Liver (tissue), 9 donors: Measurements from ENCODE around the gene WAPL. TPM values are rescaled to one million over a fixed set of nuclear protein-coding genes. Genes with fewer than 3 reads are reported as not detected.

Source experiments
- DNase-seq: peaks from one replicate; pipeline ENCODE4 v3.0.0-alpha.2; 2017; ENCODE audit warnings: low spot score
- H3K27ac ChIP-seq, 2 donors: one replicate each; pipeline ENCODE4 v1.7.0; 2013; ENCODE audit warnings: inconsistent platforms in 2 of 2, low read length in 2 of 2, control low read depth in 1 of 2, low read depth in 1 of 2, mild to moderate bottlenecking in 1 of 2
- H3K27me3 ChIP-seq, 4 donors: one replicate each; pipeline versions ENCODE4 v1.6.1 to v1.7.0; 2013; ENCODE audit warnings: low read length in 3 of 4, inconsistent platforms in 1 of 4, mild to moderate bottlenecking in 1 of 4, moderate library complexity in 1 of 4; ENCODE audit not compliant: control insufficient read depth in 4 of 4, insufficient read depth in 4 of 4
- H3K36me3 ChIP-seq, 4 donors: one replicate each; pipeline versions ENCODE4 v1.6.1 to v1.7.0; 2013; ENCODE audit warnings: low read length in 3 of 4, mild to moderate bottlenecking in 3 of 4, low read depth in 1 of 4, moderate library complexity in 1 of 4; ENCODE audit not compliant: control insufficient read depth in 4 of 4, insufficient read depth in 3 of 4
- H3K4me1 ChIP-seq, 4 donors: one replicate each; pipeline versions ENCODE4 v1.6.1 to v1.7.0; 2013; ENCODE audit warnings: low read length in 3 of 4, mild to moderate bottlenecking in 3 of 4, moderate library complexity in 1 of 4; ENCODE audit not compliant: control insufficient read depth in 4 of 4, insufficient read depth in 4 of 4
- H3K4me3 ChIP-seq, 3 donors: one replicate each; pipeline versions ENCODE4 v1.6.1 to v1.7.0; 2013; ENCODE audit warnings: low read length in 3 of 3, control low read depth in 1 of 3, low read depth in 1 of 3, mild to moderate bottlenecking in 1 of 3
- H3K9ac ChIP-seq, 2 donors: one replicate each; pipeline ENCODE4 v1.7.0; 2013; ENCODE audit warnings: low read length in 2 of 2, mild to moderate bottlenecking in 2 of 2, moderate library complexity in 2 of 2, control low read depth in 1 of 2, low read depth in 1 of 2
- H3K9me3 ChIP-seq, 4 donors: one replicate each; pipeline versions ENCODE4 v1.6.1 to v1.7.0; 2013; ENCODE audit warnings: low read length in 3 of 4; ENCODE audit not compliant: control insufficient read depth in 4 of 4
- ATF3 ChIP-seq: IDR thresholded peaks from 2 replicates; pipeline ENCODE4 v1.6.1; 2016; ENCODE audit warnings: antibody characterized with exemption
- EGR1 ChIP-seq, 2 donors: IDR thresholded peaks; 2 replicates each; pipeline ENCODE4 v1.6.1; 2016 to 2018; ENCODE audit warnings: antibody characterized with exemption in 2 of 2, low read depth in 2 of 2
- FOXA1 ChIP-seq: IDR thresholded peaks from 2 replicates; pipeline ENCODE4 v1.6.1; 2016; ENCODE audit warnings: antibody characterized with exemption
- FOXA2 ChIP-seq: IDR thresholded peaks from 2 replicates; pipeline ENCODE4 v1.6.1; 2016; ENCODE audit warnings: antibody characterized with exemption
- GABPA ChIP-seq, 2 donors: IDR thresholded peaks in 1 of 2; conservative IDR thresholded peaks in 1 of 2; 2 replicates each; pipeline ENCODE4 v1.6.1; 2016; ENCODE audit warnings: antibody characterized with exemption in 2 of 2, mild to moderate bottlenecking in 1 of 2, moderate library complexity in 1 of 2
- HNF4A ChIP-seq, 2 donors: conservative IDR thresholded peaks; 2 replicates each; pipeline ENCODE4 v1.6.1; 2016; ENCODE audit warnings: antibody characterized with exemption in 2 of 2, mild to moderate bottlenecking in 2 of 2
- HNF4G ChIP-seq: IDR thresholded peaks from 2 replicates; pipeline ENCODE4 v1.6.1; 2016; ENCODE audit warnings: antibody characterized with exemption
- MAX ChIP-seq: IDR thresholded peaks from 2 replicates; pipeline ENCODE4 v1.6.1; 2016; ENCODE audit warnings: antibody characterized with exemption
- NR2F2 ChIP-seq: IDR thresholded peaks from 2 replicates; pipeline ENCODE4 v1.6.1; 2016; ENCODE audit warnings: antibody characterized with exemption
- RAD21 ChIP-seq, 2 donors: IDR thresholded peaks; 2 replicates each; pipeline ENCODE4 v1.6.1; 2016; ENCODE audit warnings: antibody characterized with exemption in 2 of 2, mild to moderate bottlenecking in 2 of 2
- REST ChIP-seq: IDR thresholded peaks from 2 replicates; pipeline ENCODE4 v1.6.1; 2016; ENCODE audit warnings: antibody characterized with exemption, mild to moderate bottlenecking
- RXRA ChIP-seq, 2 donors: IDR thresholded peaks; 2 replicates each; pipeline ENCODE4 v1.6.1; 2017 to 2018; ENCODE audit warnings: antibody characterized with exemption in 2 of 2, mild to moderate bottlenecking in 1 of 2
- SP1 ChIP-seq: IDR thresholded peaks from 2 replicates; pipeline ENCODE4 v1.6.1; 2018; ENCODE audit warnings: antibody characterized with exemption, mild to moderate bottlenecking
- TAF1 ChIP-seq: conservative IDR thresholded peaks from 2 replicates; pipeline ENCODE4 v1.6.1; 2016; ENCODE audit warnings: antibody characterized with exemption, mild to moderate bottlenecking
- YY1 ChIP-seq: IDR thresholded peaks from 2 replicates; pipeline ENCODE4 v1.6.1; 2016; ENCODE audit warnings: antibody characterized with exemption, mild to moderate bottlenecking
- ZBTB33 ChIP-seq: IDR thresholded peaks from 2 replicates; pipeline ENCODE4 v1.6.1; 2016; ENCODE audit warnings: antibody characterized with exemption
- WGBS: extraction: QIAGEN DNeasy Blood & Tissue Kit; methylation state at CpG from one replicate; pipeline ENCODE4 v1.1.7; 2013; 5-methylcytosine and 5-hydroxymethylcytosine counted together
- polyA plus RNA-seq, 2 donors: library from polyadenylated mRNA; stranded (reverse) in 1 of 2; unstranded in 1 of 2; fragments of 200-250 nt in 1 of 2; fragments of >200 nt in 1 of 2; fragmentation: Nextera tagmentation in 1 of 2; extraction: Ambion mirVana in 1 of 2; gene quantifications; one replicate each; pipeline versions ENCODE4 v1.2.1 to v1.2.3, GENCODE V29; 2013 to 2015
- total RNA-seq, 2 donors: library from RNA; depleted of rRNA; stranded (reverse); fragments of >200 nt; gene quantifications; one replicate each; pipeline ENCODE4 v1.2.3, GENCODE V29; 2014
- donor health status: healthy.
- donor health status: healthy.
- donor health status: healthy.
- donor health status: healthy.
- donor health status: healthy.

Gene WAPL
- 10 to 100 TPM; 36.1 to 37.9 TPM for total RNA-seq
- 10 to 100 TPM in 1 of 2 donors, 1 to 10 TPM in 1; 9.7 to 12.0 TPM for polyA plus RNA-seq

- TF ChIP-seq FOXA2, result no peak
- TF ChIP-seq EGR1 (IDR thresholded peaks at IDR 0.05; ENCODE audit: low read depth in 2 of 2), result peak in 1 of 2 donors; percentile 22
- TF ChIP-seq GABPA (IDR thresholded peaks at IDR 0.05 in 1 of 2, conservative IDR thresholded peaks at IDR 0.05 in 1 of 2), result peak in 1 of 2 donors; percentile 30
- TF ChIP-seq REST, result peak; percentile 14
- no peak for TF ChIP-seq RXRA (IDR thresholded peaks at IDR 0.05)
- TF ChIP-seq YY1, result peak; percentile 67
- no peak for TF ChIP-seq HNF4G
- TF ChIP-seq SP1, result peak; percentile 48
- TF ChIP-seq ZBTB33, result no peak
- WGBS, result under 1% methylated on average over 87 of the region's 87 CpGs
- Histone ChIP-seq H3K9me3 (no peaks in the 10 kb centered on the region), H3K27ac (peak within 1 kb of the TSS; percentile 88 to 92), H3K4me1 (peaks cover 6 to 46% (median 32%) of the 10 kb centered on the region in 4 donors), H3K27me3 (no peaks in the 10 kb centered on the region), H3K36me3 (peaks cover 0 to 6% (median 0%) of the 10 kb centered on the region in 4 donors), H3K9ac (peak within 1 kb of the TSS; percentile 89 to 99), H3K4me3 (peak within 1 kb of the TSS; percentile 93 to 99 (median 97))
- DNase-seq, result peak; percentile 96
Observed at GRCh38 chr10:86521678-86522509, at the start of gene WAPL. Gene WAPL (minus strand): TSS chr10:86521792. CDS start chr10:86518069, 3,723 bp downstream.

GRCh38 chr10:86569335-86569734, 47.7 kb upstream of the WAPL start:
- no peak for DNase-seq
- Histone ChIP-seq H3K9me3 (peaks cover 0 to 5% (median 3%) of the 10 kb centered on the region in 4 donors), H3K4me1 (no peaks in the 10 kb centered on the region), H3K27ac (no peak overlapping the region), H3K36me3 (no peaks in the 10 kb centered on the region), H3K9ac (no peak overlapping the region), H3K4me3 (no peak overlapping the region), H3K27me3 (no peaks in the 10 kb centered on the region)
- TF ChIP-seq ZBTB33 (no peak), HNF4A (conservative IDR thresholded peaks at IDR 0.05) (no peak), FOXA1 (no peak), MAX (no peak), REST (no peak), RAD21 (IDR thresholded peaks at IDR 0.05) (no peak), ATF3 (no peak), HNF4G (no peak), FOXA2 (no peak), YY1 (no peak), SP1 (no peak), TAF1 (no peak), NR2F2 (no peak), GABPA (IDR thresholded peaks at IDR 0.05 in 1 of 2, conservative IDR thresholded peaks at IDR 0.05 in 1 of 2) (no peak), EGR1 (IDR thresholded peaks at IDR 0.05; ENCODE audit: low read depth in 2 of 2) (no peak), RXRA (IDR thresholded peaks at IDR 0.05) (no peak)
